Measurements from ENCODE around the gene GUCY2C.
A peak's percentile ranks its signal among the peaks of the same experiment; 100 is the strongest.

Gene GUCY2C

GRCh38 chr12:14731821-14732220, 35.4 kb upstream of the GUCY2C start:
- H3K79me2 ChIP-seq: no peaks in the 10 kb centered on the region
- H3K4me1 ChIP-seq: no peaks in the 10 kb centered on the region
- no peaks in the 10 kb centered on the region for H3K36me3 ChIP-seq (ENCODE audit: control insufficient read depth, insufficient read depth, low read length)
- H2AFZ ChIP-seq: no peak overlapping the region
- no peak overlapping the region for H3K4me3 ChIP-seq (ENCODE audit: low read depth, low read length)
- peaks cover 2% of the 10 kb centered on the region for H3K9me3 ChIP-seq (ENCODE audit: control insufficient read depth, low read length)
- TF ChIP-seq, protein P1, sequence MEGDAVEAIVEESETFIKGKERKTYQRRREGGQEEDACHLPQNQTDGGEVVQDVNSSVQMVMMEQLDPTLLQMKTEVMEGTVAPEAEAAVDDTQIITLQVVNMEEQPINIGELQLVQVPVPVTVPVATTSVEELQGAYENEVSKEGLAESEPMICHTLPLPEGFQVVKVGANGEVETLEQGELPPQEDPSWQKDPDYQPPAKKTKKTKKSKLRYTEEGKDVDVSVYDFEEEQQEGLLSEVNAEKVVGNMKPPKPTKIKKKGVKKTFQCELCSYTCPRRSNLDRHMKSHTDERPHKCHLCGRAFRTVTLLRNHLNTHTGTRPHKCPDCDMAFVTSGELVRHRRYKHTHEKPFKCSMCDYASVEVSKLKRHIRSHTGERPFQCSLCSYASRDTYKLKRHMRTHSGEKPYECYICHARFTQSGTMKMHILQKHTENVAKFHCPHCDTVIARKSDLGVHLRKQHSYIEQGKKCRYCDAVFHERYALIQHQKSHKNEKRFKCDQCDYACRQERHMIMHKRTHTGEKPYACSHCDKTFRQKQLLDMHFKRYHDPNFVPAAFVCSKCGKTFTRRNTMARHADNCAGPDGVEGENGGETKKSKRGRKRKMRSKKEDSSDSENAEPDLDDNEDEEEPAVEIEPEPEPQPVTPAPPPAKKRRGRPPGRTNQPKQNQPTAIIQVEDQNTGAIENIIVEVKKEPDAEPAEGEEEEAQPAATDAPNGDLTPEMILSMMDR (IDR thresholded peaks at IDR 0.05): no peak
- no peaks in the 10 kb centered on the region for H3K27me3 ChIP-seq (ENCODE audit: control insufficient read depth, insufficient read depth, low read length)
- no peak overlapping the region for H3K27ac ChIP-seq
- H3K9ac ChIP-seq: no peak overlapping the region
- no peak overlapping the region for H3K4me2 ChIP-seq (ENCODE audit: low read length)

DNA sequence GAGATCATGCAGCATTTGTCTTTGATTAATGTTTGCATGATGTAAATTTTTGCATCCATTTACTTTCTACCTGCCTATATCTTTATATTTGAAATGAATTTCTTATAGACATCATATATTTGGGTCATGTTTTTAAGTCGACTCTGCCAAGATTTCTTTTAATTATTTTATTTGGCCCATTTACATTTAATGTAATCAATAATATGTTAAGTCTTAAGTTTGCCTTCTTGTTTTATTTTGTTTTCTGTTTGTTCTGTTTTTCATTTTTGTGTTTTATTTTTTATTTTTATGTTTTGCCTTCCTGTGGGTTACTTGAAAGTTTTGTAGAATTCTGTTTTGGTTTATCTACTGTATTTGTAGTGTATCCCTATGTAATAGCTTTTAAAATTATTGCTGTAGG, 33.2 kb upstream of the GUCY2C start:
- H3K27ac ChIP-seq: no peak overlapping the region
- H3K79me2 ChIP-seq: no peaks in the 10 kb centered on the region
- H3K4me2 ChIP-seq (ENCODE audit: low read length): no peak overlapping the region
- H2AFZ ChIP-seq: no peak overlapping the region
- H3K4me3 ChIP-seq (ENCODE audit: low read depth, low read length): no peak overlapping the region
- peaks cover 2% of the 10 kb centered on the region for H3K9me3 ChIP-seq (ENCODE audit: control insufficient read depth, low read length)
- H3K27me3 ChIP-seq (ENCODE audit: control insufficient read depth, insufficient read depth, low read length): no peaks in the 10 kb centered on the region
- H3K36me3 ChIP-seq (ENCODE audit: control insufficient read depth, insufficient read depth, low read length): no peaks in the 10 kb centered on the region
- TF ChIP-seq, protein P1 (IDR thresholded peaks at IDR 0.05): no peak
- no peak overlapping the region for H3K9ac ChIP-seq
- H3K4me1 ChIP-seq: no peaks in the 10 kb centered on the region

- H2AFZ ChIP-seq: no peak overlapping the region
- H3K9ac ChIP-seq: no peak overlapping the region
- peaks cover 4% of the 10 kb centered on the region for H3K9me3 ChIP-seq (ENCODE audit: control insufficient read depth, low read length)
- no peaks in the 10 kb centered on the region for H3K4me1 ChIP-seq
- no peaks in the 10 kb centered on the region for H3K79me2 ChIP-seq
- no peaks in the 10 kb centered on the region for H3K27me3 ChIP-seq (ENCODE audit: control insufficient read depth, insufficient read depth, low read length)
- TF ChIP-seq, protein P1 (IDR thresholded peaks at IDR 0.05): peak; percentile 72
- no peak overlapping the region for H3K27ac ChIP-seq
- H3K4me2 ChIP-seq (ENCODE audit: low read length): no peak overlapping the region
- no peak overlapping the region for H3K4me3 ChIP-seq (ENCODE audit: low read depth, low read length)
- no peaks in the 10 kb centered on the region for H3K36me3 ChIP-seq (ENCODE audit: control insufficient read depth, insufficient read depth, low read length)
Measured at GRCh38 chr12:14723763-14724162, 27.4 kb upstream of the GUCY2C start.

DNA sequence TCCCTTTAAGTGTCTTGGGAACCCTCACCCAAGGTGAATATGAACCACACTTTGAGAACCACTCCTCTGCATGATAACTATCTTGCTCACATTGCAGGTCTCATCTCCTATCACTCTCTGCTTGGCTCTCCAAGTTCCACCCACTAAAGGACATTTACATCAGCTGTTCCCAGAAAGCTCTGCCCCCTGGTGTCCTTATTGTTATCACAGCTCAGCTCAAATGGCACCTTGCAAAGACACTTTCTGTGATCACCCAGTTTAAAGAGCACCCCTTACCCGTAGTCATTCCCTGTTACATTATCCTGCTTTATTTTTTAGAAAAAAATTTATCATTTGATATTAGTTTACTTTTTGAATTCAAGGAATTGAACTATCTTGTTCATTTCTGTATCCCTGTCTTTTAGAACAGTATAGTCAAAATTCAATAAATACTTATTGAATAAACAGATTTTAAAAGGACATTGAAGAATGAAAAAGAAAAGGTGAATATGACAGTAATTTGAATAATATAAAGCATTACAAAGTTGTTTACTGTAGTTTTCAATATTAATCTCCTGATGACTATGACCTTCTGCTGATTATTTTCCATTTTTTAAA, 20.5 kb upstream of the GUCY2C start:
- H3K27ac ChIP-seq: no peak overlapping the region
- H3K9ac ChIP-seq: no peak overlapping the region
- H3K4me3 ChIP-seq (ENCODE audit: low read depth, low read length): no peak overlapping the region
- H3K9me3 ChIP-seq (ENCODE audit: control insufficient read depth, low read length): no peaks in the 10 kb centered on the region
- TF ChIP-seq, protein P1 (IDR thresholded peaks at IDR 0.05): peak; percentile 46
- no peak overlapping the region for H3K4me2 ChIP-seq (ENCODE audit: low read length)
- H3K27me3 ChIP-seq (ENCODE audit: control insufficient read depth, insufficient read depth, low read length): no peaks in the 10 kb centered on the region
- H3K79me2 ChIP-seq: no peaks in the 10 kb centered on the region
- H3K36me3 ChIP-seq (ENCODE audit: control insufficient read depth, insufficient read depth, low read length): no peaks in the 10 kb centered on the region
- H3K4me1 ChIP-seq: no peaks in the 10 kb centered on the region
- no peak overlapping the region for H2AFZ ChIP-seq

- H3K79me2 ChIP-seq: no peaks in the 10 kb centered on the region
- H3K9ac ChIP-seq: no peak overlapping the region
- H3K4me1 ChIP-seq: no peaks in the 10 kb centered on the region
- TF ChIP-seq, protein P1 (IDR thresholded peaks at IDR 0.05): no peak
- H3K4me3 ChIP-seq (ENCODE audit: low read depth, low read length): no peak overlapping the region
- no peaks in the 10 kb centered on the region for H3K36me3 ChIP-seq (ENCODE audit: control insufficient read depth, insufficient read depth, low read length)
- H3K9me3 ChIP-seq (ENCODE audit: control insufficient read depth, low read length): no peaks in the 10 kb centered on the region
- H3K27ac ChIP-seq: no peak overlapping the region
- no peak overlapping the region for H3K4me2 ChIP-seq (ENCODE audit: low read length)
- no peak overlapping the region for H2AFZ ChIP-seq
- H3K27me3 ChIP-seq (ENCODE audit: control insufficient read depth, insufficient read depth, low read length): no peaks in the 10 kb centered on the region
Measured at GRCh38 chr12:14714437-14714836, 18.0 kb upstream of the GUCY2C start.
